Femur (tissue), 1 donor: ENCODE results near the gene ARHGAP15.

Experiments used
- DNase-seq: peaks from one replicate; pipeline ENCODE4 v3.0.0-alpha.2; 2017

The ARHGAP15 gene

DNA sequence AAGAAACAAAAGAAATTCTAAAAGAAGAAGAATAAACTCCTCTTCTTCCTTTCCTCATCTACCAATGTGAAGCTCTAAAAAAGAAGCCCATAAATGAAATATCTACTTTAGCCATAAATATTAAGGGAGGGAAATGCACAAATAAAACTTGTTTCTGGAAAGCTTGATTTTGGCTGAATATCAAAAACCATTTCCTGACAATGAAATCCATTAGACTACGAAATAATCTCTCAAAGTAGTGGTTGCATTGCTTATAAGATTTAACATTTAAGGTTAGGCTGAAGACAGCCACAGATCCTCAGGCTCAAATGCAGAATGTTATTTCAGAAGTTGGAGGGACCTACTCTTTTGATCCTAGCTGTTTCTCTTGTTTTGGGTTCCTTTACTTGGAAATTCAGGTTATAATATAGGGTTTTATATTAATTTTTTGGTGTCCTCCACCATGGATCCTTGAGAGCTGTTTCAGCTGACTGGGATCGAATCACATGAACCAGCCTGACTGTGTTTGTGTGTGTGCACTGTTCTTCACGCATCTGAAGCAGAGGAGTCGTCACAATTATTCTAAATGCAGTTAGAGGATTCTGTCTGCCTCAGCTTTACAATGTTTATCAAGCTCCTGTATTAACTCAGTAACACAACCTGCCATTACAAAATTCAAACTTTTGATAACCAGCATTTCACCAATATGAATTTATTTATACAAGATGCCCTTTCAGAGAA is 474.8 kb downstream of the ARHGAP15 start:
- no peak for DNase-seq

DNA sequence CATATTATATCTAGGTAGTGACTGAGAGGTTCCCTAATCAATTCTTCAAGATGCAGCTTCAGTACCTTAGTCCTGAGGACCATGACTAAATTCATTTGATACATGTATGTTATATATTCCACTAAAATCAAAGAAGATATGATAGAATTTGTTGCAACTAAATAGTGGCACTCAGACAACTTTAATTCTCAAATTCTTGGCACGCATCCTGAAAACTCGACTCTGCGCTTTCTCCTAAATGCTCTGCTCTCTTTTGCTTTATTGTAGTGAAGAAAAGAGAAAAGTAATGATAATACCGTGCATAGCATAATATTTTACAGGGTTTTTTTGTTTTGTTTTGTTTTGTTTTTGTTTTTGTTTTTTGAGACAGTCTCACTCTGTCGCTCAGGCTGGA is 475.3 kb downstream of the ARHGAP15 start:
- DNase-seq, result no peak

DNA sequence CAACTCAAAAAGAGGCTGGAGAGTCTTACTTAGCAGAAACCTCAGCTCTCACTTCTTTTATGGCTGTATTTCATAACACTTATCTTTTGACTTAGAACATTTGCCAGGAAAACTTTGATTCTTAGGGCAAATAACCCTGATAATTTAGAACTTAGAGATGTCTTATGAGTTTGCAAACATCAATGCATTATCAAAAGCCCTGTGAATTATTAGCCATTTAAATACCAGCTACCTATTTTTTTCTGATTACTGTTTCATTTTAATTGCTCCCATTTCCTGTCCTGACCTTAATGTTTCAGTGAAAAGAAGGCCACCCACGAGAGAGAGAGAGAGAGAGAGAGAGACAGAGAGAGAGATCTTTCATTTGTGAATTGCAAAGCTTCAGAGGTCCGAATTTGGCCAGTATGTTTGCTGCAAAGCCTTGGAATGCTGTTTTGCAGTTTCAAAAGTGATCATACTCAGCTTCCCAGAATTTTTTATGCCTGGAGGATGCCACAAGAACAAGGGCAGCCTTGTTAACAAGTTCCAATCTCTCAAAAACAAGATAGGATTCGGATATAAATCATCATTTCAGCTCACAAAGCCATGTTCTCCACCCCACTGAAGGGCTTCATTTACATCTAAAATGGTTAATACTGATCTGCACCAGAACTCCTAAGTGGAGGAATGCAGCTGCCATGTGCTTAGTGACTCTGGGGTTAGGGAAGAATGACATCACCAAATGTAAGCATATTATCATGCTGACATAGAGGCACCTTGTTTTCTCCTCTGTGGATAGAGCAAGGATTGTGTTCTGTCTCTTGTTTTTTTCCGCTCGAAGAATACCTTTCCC is 478.2 kb downstream of the ARHGAP15 start:
- DNase-seq, result peak; percentile 21

DNA sequence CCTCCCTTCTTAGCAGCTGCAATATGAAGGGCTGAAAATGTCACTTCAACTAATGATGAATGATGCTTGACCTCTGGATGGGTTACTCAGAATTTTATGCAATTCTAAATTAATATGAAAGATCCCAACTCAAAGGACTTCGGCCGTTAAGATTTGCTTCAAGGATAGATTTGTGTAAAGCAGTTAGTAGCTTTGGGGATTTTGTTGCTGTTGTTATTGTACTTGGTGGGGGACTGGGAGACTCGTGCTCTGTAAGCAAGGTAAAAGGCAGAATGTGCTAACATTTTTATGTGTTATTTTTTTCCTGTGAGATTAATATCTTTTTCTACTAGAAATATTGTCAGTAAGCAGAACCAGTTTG is 478.8 kb downstream of the ARHGAP15 start:
- no peak for DNase-seq

DNA sequence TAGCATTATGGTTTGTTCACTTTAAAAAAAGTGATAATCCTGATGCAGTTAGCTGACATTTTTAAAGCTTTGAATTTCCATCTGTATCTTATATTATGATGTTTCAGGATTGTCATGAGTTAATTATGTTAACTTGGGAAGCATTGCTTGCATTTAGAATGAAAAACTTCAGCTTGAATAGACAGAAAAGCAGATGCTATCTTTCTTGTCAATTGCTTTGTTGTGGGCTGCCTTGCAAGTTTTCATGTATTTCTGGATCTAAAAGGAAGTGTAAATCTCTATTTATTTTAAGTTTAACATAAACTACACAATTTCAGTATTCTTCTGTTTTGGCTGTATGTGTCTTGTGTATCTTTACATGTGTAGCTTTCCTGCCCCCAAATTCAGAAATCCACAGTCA is 479.5 kb downstream of the ARHGAP15 start:
- no peak for DNase-seq

DNA sequence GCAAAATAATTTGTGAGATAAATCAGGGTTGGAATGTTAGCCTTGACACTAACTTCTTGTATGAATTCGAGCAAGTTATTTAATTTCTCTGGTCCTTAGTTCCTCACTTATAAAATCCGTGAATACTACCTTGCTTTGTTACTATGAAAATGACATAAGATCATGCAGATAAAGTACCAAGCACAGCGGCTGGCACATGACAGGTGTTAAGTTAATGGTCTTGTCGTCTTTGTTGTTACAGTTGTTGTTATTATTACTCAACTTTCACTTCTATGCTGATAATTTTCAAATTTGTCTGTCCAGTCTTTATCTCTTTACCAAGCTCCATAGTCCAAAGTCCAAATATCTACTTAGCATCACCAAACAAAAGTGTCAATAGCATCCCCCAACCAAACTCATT is 482.1 kb downstream of the ARHGAP15 start:
- DNase-seq, result no peak

DNA sequence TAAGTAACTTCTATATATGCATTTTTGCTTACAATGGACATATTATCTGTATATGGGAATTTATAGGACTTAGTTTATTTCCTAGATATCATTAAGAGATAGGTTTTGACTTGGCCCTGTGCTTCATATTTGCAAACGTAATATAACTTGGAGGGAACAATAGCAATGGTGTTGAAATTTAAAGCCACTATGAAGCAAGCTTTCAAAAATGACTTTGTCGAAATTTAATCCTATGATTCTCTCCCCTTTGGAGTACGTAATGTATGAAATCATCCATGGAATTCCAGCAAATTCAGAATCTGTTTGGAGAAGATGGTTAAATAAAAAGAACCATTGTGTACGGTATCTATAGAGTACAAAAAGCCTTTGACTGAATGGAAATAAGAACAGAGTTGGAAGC is 486.3 kb downstream of the ARHGAP15 start:
- no peak for DNase-seq

DNA sequence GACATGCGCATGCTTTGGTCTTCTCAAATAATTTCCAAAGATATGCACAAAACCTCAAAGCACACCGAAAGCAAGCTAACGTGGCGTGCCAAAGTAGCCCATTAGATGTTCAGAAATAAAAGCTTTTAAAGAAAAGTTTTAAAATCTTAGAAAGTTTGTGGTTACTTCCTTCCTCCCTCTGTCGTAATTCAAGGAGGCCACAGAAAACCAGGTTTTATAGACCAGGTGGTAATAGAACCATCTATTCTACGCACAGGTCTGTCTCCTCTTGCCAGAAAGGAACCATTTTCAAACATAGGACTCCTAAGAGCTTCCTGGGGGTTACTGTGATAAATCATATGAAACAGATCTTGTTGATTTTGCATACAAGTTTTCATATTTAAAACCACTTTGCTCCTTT is 487.2 kb downstream of the ARHGAP15 start:
- DNase-seq, result no peak

DNA sequence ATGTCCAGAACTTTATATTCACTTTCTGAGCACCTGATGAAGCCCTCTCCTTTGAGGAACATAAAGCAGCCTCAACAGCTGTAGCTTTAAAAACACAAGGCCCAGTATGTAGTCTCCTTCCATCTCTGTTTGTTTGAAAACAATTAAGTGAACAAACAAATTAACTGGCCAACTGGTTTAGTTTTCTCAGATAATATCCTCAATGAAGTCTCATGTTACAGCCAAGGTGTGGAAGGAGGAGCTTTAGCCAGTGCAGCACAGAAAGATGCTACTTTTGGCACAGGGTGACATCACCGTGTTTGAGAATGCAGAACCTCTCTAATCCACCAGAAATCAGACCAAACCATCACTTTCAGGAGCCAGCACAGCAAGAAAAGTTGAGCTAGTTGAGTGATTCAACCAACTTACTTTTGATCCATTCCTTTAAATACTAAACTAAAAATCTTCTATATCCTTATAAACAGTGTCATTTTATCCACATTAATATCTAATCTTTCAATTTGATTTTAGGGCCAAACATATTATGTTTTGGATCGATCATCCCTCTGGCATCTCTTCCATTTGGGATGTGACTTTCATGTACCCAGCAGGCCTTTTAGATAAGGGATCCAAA is 488.7 kb downstream of the ARHGAP15 start:
- no peak for DNase-seq

DNA sequence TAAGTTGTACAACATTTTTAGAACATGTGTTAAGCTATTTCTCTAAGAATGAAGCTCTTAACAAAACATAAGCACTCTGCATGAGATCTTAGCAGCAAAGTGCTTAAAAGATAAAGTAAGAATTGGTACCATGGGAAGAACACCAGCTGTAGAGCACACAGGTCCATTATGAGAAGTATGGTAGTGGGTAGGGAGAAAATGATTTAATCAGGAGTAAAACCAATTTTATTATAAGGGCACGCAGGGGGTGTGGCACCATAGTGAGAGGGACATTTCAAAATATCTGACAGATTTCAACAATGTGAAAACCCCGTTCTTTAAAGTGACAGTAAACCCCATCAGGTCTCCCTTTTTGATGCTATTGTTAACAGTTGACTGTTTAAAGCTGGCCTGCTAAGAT is 492.9 kb downstream of the ARHGAP15 start:
- no peak for DNase-seq

DNA sequence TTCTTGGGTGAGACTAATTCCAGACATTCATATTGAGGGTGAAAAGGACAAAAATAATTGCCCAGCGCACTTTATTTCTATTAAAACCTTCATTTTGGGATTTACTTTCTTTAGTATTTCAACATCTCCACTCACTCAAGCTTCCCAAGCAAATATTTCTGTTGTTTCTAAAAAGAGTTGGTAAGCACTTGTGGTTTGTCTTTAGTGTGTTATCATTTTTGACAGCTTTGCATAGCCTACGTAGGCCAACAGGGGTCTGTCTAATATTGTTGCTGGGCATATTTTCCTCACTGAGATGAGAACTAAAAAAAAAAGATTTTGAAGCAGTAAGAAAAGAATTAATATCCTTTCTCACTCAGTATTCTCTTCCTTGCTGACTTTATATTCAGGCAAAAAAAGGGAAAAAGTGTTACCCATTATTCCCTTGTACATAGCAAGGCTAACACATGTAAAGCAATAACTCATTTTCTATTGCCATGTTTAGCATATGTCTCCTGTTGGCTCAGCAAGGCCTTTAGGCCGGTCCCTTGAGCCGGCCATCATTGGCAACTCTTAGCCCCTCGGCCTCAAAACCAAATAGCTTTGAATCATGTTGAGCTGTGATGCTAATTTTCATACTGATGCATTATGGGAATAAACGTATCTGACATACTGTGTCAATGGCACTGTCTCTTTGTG is 494.2 kb downstream of the ARHGAP15 start:
- DNase-seq, result no peak

DNA sequence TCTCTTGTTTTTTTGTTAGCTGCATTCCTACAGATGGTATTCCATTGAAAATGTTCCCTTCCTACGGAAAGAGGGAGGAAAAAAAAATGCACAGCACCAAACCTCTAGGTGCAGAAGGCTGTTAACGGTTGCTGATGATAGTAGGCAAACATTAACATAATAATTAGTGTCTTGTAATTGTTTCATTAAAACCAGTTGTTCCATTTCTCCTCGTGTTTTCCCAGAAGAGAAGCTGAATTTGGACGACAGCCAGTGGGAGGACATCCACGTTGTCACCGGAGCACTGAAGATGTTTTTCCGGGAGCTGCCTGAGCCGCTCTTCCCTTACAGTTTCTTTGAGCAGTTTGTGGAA is 494.7 kb downstream of the ARHGAP15 start:
- no peak for DNase-seq

DNA sequence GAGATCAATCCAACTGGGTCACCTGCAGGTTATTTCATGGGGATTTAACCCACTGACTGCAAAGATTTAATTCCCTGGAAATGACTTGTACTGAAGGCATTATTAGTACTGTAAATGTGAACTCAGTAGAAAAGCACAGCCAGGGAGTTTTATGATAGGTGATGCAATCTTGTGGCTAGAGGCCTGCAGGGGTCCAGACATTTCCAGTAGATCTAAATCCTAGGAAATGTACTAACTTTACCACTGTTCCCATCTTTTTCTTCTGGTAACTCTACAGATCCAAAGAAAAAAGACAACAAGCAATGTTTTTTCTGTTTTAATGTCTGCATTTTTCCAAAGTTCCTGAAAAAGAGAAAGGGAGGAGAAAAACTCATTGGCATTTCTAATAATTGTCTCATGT is 500.1 kb downstream of the ARHGAP15 start:
- DNase-seq, result peak; percentile 30

DNA sequence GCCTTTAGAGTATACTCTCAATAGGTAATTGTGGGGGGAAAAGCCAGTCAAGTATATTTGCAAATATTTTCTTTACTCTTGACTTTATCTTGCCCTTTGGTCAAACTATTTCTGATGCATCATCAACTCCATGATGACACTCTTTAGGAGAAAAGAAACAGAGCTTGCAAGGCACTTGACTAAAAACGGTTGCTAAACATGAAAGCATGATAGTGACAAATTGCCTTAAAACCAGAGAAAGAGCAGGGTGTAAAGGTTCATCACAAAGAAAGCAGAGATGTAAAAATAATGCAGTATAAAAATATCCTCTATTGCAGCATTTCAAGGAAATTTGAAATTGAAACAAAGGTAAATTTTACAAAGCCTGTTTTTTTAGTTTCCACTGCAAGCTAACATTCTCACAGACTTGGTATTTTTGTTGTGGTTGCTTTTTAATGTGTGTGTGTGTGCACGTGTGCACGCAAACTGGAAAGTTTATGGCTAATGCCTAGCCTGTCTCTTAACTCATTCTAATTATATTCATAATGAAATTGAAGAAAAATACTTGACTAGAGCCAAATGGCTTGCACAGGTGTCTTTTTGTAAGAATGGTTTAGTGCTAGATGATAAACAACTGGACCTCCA is 503.6 kb downstream of the ARHGAP15 start:
- no peak for DNase-seq

DNA sequence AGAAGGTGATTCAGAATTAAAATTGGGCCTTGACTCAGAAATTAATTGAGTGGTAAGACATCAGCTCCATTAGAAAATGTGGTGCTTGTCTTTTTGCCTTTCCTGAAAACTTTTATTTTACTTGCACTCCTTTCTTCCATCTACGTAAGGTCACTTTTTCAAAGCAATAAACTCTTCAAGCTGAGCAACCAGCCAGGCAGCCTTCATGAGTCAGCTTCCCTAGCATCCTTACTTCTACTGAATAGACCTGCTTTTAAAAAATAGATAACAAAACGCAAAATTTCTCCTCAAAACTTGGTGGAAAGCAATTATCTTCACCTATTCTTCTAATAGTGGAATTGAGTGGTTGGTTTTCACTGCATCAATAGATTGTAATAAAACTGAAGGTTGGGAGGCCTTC is 504.2 kb downstream of the ARHGAP15 start:
- DNase-seq, result no peak

DNA sequence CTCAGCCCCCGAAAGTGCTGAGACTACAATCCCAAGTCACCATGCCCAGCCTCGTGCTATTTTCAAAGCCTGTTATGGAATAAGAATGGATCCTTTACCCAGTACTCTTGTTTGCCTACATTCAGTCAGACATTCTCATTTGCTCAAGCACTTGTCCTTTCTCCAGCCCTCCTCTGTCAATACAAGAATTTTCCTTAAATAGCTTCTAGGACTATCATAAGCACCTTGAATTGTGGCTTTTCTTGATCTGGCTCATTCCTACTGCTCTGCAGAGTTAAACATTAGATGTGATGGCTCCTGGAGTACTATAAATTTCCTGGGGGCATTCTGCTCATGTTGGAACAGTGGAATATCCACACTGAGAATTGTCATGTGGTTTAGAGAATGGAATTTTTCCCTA is 506.1 kb downstream of the ARHGAP15 start:
- DNase-seq, result no peak

DNA sequence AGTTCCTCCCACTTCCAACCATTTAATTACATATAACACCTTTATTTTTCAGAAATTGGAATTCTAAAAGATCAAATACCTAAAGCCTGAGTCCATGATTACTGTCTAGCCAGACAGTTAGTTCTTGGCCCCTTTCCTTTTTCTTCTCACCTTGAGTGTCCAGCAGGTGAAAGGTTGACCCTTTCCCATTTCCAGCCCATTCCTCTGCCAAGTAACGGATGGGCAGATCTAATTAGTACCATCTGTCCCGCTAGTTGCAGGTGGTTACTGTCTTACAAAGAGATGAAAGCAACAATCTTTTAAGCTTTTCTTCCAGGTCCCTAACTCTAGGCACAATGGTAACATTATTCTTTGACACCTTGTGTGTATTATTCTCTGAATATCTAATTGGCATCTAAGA is 506.7 kb downstream of the ARHGAP15 start:
- no peak for DNase-seq

DNA sequence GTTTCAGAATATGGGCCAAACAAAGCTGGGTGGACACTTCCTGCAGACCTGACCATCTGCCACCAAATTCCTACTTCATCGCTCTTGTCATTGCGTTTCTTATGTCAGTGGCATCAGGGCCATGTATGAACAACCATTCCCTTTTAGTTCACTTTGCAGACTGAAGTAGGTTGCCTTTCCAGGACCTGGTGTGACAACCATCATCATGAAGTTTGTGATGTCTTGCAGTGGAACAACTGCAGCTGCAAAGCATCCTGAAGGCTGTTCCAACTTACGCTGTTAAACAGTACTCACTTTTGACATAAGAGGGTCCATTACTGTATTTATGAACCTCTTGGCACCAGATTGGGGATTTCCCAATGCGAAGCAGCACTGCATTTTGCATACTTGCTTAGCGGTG is 511.6 kb downstream of the ARHGAP15 start:
- DNase-seq, result no peak

DNA sequence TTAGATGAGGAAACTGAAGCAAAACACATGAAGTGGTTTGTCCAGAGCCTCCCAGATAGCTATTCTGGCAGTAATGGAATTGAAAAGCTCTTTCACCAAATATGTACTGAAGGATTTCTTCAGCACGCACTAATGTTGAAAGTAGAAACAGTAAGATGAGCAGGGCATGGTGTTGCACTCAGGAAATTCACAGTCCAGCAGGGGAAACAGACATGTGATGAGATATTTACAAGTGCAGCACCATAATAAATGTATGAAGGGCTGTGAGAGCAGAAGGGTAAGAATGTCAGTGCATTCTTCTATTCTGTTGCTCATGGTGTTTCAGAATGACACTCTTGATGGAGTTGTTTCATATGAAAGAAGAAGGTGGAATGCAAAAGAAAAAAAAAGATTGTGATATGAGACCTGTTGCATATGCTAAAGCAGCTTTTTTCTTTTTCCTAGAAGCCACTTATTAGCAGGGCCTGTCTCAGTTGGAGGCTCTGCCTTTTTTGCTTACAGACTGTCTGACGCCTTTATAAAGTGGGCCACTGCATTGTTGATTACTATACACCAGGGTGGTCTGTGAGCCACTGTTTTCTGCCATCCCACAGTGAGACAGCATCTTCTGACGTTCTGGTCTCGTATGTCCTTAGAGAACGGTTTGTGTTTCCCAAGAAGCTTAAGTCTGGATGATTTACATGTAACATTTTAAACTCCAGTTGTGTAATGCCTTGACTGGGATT is 516.9 kb downstream of the ARHGAP15 start:
- DNase-seq, result no peak

DNA sequence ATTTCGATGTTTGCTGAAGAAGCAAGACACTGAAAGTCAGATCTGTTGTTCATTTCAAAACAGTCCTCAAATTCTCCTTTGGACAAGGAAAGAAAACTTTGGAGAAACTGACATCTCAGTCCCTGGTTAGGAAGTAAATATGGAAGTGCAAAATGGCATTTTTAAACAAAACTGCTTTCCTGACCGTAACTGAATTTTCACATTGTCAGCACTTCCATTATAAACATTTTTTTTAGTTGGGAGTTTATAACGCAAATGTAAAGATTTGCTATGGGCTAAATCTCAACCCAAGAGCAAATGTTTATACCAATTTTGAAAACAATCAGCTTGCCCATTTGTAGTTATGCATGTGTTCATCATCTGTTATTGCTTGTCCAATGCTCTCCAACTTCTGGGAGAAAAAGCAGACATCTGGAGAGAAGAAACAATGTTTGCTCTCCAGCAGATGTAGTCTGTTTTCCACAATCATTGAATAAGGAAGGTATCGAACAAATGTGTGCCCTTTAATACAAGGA is 520.1 kb downstream of the ARHGAP15 start:
- DNase-seq, result no peak

DNA sequence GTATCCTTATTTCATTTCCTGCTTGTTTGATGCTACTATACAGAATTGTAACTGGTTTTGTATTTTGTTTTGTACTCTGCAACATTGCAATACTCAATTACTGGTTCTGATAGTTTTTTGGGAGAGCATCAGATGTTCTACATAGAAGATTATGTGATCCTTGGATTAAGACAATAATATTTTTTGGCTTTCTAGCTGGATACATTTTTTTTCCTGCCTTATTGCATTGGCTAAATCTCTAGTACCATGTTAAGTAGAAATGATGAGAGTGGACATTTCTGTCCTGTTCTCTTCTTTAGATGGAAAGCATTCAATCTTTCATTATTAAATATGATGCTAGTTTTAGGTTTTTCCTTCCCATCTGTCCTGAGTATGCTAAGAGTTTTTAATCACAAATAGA is 523.5 kb downstream of the ARHGAP15 start:
- DNase-seq, result no peak

DNA sequence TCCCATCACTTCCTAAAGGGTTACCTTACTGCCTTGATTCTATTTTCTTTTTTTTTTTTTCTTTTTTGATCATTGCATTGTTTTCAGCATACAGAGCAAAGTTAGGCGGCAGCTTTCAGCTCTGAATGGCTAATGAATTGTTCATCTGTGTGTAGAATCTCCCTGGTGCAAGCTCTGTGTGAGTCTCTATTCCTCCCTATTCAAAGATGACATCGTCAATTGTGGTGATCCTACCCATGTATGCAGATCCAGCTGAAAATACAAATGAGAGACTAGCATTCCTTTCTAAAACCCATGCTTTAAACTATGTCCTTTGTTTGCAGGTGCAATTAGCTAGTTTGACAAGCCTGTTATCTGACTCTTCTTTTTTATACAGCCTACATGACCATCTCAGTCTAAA is 539.0 kb downstream of the ARHGAP15 start:
- no peak for DNase-seq
